K562 (cell line): Measurements from ENCODE around the gene PTPN20. TPM values are rescaled to one million over a fixed set of nuclear protein-coding genes. Genes with fewer than 3 reads are reported as not detected.
A peak's percentile ranks its signal among the peaks of the same experiment; 100 is the strongest.

Experiments
- ATAC-seq: fragments of 200-7000 bp; cut with Tn5 transposase; 3 replicates; pipeline ENCODE4 v1.9.1; 2020; ENCODE audit warnings: moderate library complexity
- BruUV-seq: library from RNA; stranded (reverse); fragments of 400-500 nt; replicated peaks from 2 replicates; lab custom pipeline; 2021; lab: Mats Ljungman, UMichigan
- CTCF ChIA-PET: fragments of 300-600 bp; formaldehyde crosslinking; extraction: SDS; loops from one replicate; lab custom pipeline; 2021; ENCODE audit warnings: low intra/inter-chr PET ratio; lab: Yijun Ruan, JAX
- POLR2A ChIA-PET: fragments of 300-600, 350-650 bp; sonication (Branson Sonifier 250); formaldehyde crosslinking; extraction: SDS; loops from one replicate; lab custom pipeline; 2021; ENCODE audit warnings: antibody characterized with exemption, inconsistent platforms; lab: Yijun Ruan, JAX
- DNase-seq, 4 experiments: peaks; one replicate each; pipeline versions ENCODE4 v3.0.0 to v3.0.0-alpha.2; 2011 to 2018; ENCODE audit warnings: low spot score in 3 of 4, mixed read lengths in 3 of 4; ENCODE audit errors: extremely low read depth in 1 of 4
- FAIRE-seq: peaks from 2 replicates; lab custom pipeline; 2011; peaks lifted over from hg19 to GRCh38; lab: Jason Lieb, UNC
- H2AFZ ChIP-seq: 2 replicates; pipeline ENCODE4 v1.6.0; 2011; ENCODE audit warnings: low read depth, low read length, control low read depth, inconsistent platforms
- H3K27ac ChIP-seq: fragments of 200-600 bp; 3 replicates; pipeline ENCODE4 v1.8.0; 2011; ENCODE audit warnings: low read depth, mild to moderate bottlenecking, control low read depth, inconsistent platforms, low read length, moderate library complexity, mixed read lengths; ENCODE audit errors: extremely low read depth
- H3K27me3 ChIP-seq, 2 experiments: fragments of 300-600 bp in 1 of 2; 2 replicates in 1 of 2; 3 replicates in 1 of 2; pipeline versions ENCODE4 v1.6.0 to v1.8.0; 2011; ENCODE audit warnings: inconsistent platforms in 2 of 2, low read length in 2 of 2, mild to moderate bottlenecking in 1 of 2, mixed read lengths in 1 of 2, moderate library complexity in 1 of 2; ENCODE audit not compliant: control insufficient read depth in 2 of 2, insufficient read depth in 2 of 2
- H3K36me3 ChIP-seq: fragments of 300-600 bp; 3 replicates; pipeline ENCODE4 v1.8.0; 2011; ENCODE audit warnings: mild to moderate bottlenecking, low read length, inconsistent platforms; ENCODE audit not compliant: control insufficient read depth, insufficient read depth
- H3K4me1 ChIP-seq, 2 experiments: fragments of 200-600 bp in 1 of 2; replicated peaks in 1 of 2; 2 replicates in 1 of 2; 3 replicates in 1 of 2; pipeline versions ENCODE4 v1.5.1 to v1.8.0; 2011; ENCODE audit warnings: inconsistent platforms in 2 of 2, low read length in 2 of 2, mild to moderate bottlenecking in 1 of 2, mixed read lengths in 1 of 2, moderate library complexity in 1 of 2; ENCODE audit not compliant: control insufficient read depth in 2 of 2, insufficient read depth in 2 of 2
- H3K4me2 ChIP-seq: 2 replicates; pipeline ENCODE4 v1.6.1; 2011; ENCODE audit warnings: low read length, control low read depth, inconsistent platforms, mixed read lengths; ENCODE audit not compliant: insufficient read depth
- H3K4me3 ChIP-seq: fragments of 200-600 bp; sonication (generic), shearing (Covaris generic); 2 replicates; pipeline ENCODE4 v1.5.1; 2016; ENCODE audit warnings: control low read depth, inconsistent platforms
- H3K79me2 ChIP-seq: fragments of 200-600 bp; 3 replicates; pipeline ENCODE4 v1.8.0; 2011; ENCODE audit warnings: low read length, inconsistent platforms; ENCODE audit not compliant: control insufficient read depth, insufficient read depth
- H3K9ac ChIP-seq, 2 experiments: 2 replicates each; pipeline versions ENCODE4 v1.6.0 to v1.6.1; 2011; ENCODE audit warnings: low read depth in 2 of 2, low read length in 2 of 2, control low read depth in 1 of 2, inconsistent platforms in 1 of 2, mild to moderate bottlenecking in 1 of 2, mixed read lengths in 1 of 2; ENCODE audit not compliant: insufficient read depth in 1 of 2
- H3K9me1 ChIP-seq: one replicate; pipeline ENCODE4 v1.6.0; 2011; ENCODE audit warnings: inconsistent platforms, mild to moderate bottlenecking, low read length, moderate library complexity; ENCODE audit not compliant: control insufficient read depth, insufficient read depth
- H3K9me3 ChIP-seq: replicated peaks from 2 replicates; pipeline ENCODE4 v1.5.1; 2011; ENCODE audit warnings: low read depth, low read length, inconsistent platforms; ENCODE audit not compliant: control insufficient read depth, insufficient read depth
- H4K20me1 ChIP-seq: replicated peaks from 2 replicates; pipeline ENCODE4 v1.6.1; 2011; ENCODE audit warnings: low read length, inconsistent platforms, mixed read lengths; ENCODE audit not compliant: control insufficient read depth, insufficient read depth
- ADNP ChIP-seq: fragments of 200-800 bp; sonication (Bioruptor generic); IDR thresholded peaks from 2 replicates; pipeline ENCODE4 v1.6.1; 2016; ENCODE audit warnings: missing genetic modification characterization, missing compliant biosample characterization
- BCOR ChIP-seq: fragments of 450-650 bp; IDR thresholded peaks from 2 replicates; pipeline ENCODE4 v1.6.1; 2016
- CHD4 ChIP-seq: fragments of 200-600 bp; sonication (generic); IDR thresholded peaks from 3 replicates; pipeline ENCODE4 v1.6.1; 2012; ENCODE audit warnings: low read depth, mild to moderate bottlenecking, mixed read lengths, low read length, inconsistent platforms; ENCODE audit not compliant: insufficient read depth, insufficient replicate concordance, poor library complexity, severe bottlenecking
- HDAC6 ChIP-seq: IDR thresholded peaks from 2 replicates; pipeline ENCODE4 v1.6.1; 2012; ENCODE audit warnings: low read depth, mild to moderate bottlenecking, control low read depth, inconsistent platforms, low read length, moderate library complexity
- KDM1A ChIP-seq, 2 experiments: fragments of 450-650 bp; IDR thresholded peaks; 2 replicates each; pipeline ENCODE4 v1.6.1; 2016; ENCODE audit warnings: mild to moderate bottlenecking in 2 of 2
- MTA1 ChIP-seq: fragments of 450-650 bp; IDR thresholded peaks from 2 replicates; pipeline ENCODE4 v1.6.1; 2017; ENCODE audit warnings: borderline replicate concordance
- RBM25 ChIP-seq: fragments of 200-400 bp; formaldehyde crosslinking; IDR thresholded peaks from 2 replicates; pipeline ENCODE4 v1.6.1; 2018; ENCODE audit warnings: low read length, low read depth, moderate library complexity; ENCODE audit not compliant: severe bottlenecking
- RCOR1 ChIP-seq, 2 experiments: IDR thresholded peaks; 2 replicates each; pipeline ENCODE4 v1.6.1; 2012; ENCODE audit warnings: low read depth in 2 of 2, low read length in 2 of 2, borderline replicate concordance in 1 of 2, improper control_type of control experiment in 1 of 2
- ZNF655 ChIP-seq: fragments of 250-450 bp; sonication (Bioruptor Pico); IDR thresholded peaks from 2 replicates; pipeline ENCODE4 v1.5.0; 2021
- WGBS: fragments of 100-300 bp; shearing (Covaris generic); methylation state at CpG from one replicate; pipeline ENCODE4 v1.1.6; 2016; ENCODE audit warnings: low coverage, mixed read lengths; ENCODE audit not compliant: insufficient coverage; ENCODE audit errors: missing lambda C conversion rate; 5-methylcytosine and 5-hydroxymethylcytosine counted together
- in situ Hi-C: fragments of 300-500 bp; cut with MboI; formaldehyde crosslinking; loops from 4 replicates; pipeline ENCODE4 v1.15.0; 2018; ENCODE audit warnings: inconsistent platforms, mixed read lengths
- intact Hi-C: fragments of 100-400 bp; cut with micrococcal nuclease; formaldehyde crosslinking; loops from 2 replicates; pipeline ENCODE4 v1.14.2; 2022
- polyA plus RNA-seq, 8 experiments: library from polyadenylated mRNA; depleted of rRNA in 4 of 8; stranded (reverse) in 5 of 8; unstranded in 3 of 8; fragments of >200 nt; fragmentation: Nextera tagmentation in 2 of 8; fragmentation: Illumina TruSeq in 1 of 8; extraction: Ambion mirVana in 2 of 8; extraction: Trizol in 1 of 8; gene quantifications; 2 replicates each; pipeline versions ENCODE4 v1.2.1 to v1.2.3, GENCODE V29; 2011 to 2014; ENCODE audit warnings: inconsistent platforms in 1 of 8, missing spikeins in 1 of 8
- total RNA-seq, 7 experiments: library from RNA; depleted of rRNA in 6 of 7; stranded (reverse); fragments of >200 nt in 6 of 7; fragmentation: Illumina TruSeq in 2 of 7; extraction: Trizol in 2 of 7; gene quantifications; 2 replicates each; pipeline versions ENCODE4 v1.2.1 to v1.2.3, GENCODE V29; 2011 to 2021; ENCODE audit warnings: low replicate concordance in 1 of 7

The PTPN20 gene
- total and polyA plus RNA-seq, 9 of the 15 experiments (the other 6 are each of a cell fraction or from before 2014, with no cell fraction given) = 0.03 to 0.18 (median 0.10) TPM; not detected in 6

GRCh38 chr10:47049056-47049851 is 138.0 kb downstream of the PTPN20 start:
- H3K9ac ChIP-seq = no peak overlapping the region
- no peaks in the 10 kb centered on the region for H3K9me3 ChIP-seq
- under 1% methylated on average over 6 of the region's 6 CpGs for WGBS
- ATAC-seq (no peak), FAIRE-seq (no peak), DNase-seq (no peak)
- H3K9me1 ChIP-seq = no peaks in the 10 kb centered on the region
- POLR2A ChIA-PET = interaction anchor here (0.6 to 0.7 kb wide), 2 partner anchors 30 to 180 kb away, joined by 3 read pairs; no protein-coding TSS in a partner anchor
- BruUV-seq = no TSS peak
- H3K4me2 ChIP-seq = no peak overlapping the region
- peaks cover 14% of the 10 kb centered on the region for H4K20me1 ChIP-seq
- H3K4me1 ChIP-seq = peaks cover 0 to 4% of the 10 kb centered on the region in 2 experiments; a peak in 1 of 5 replicates
- in situ Hi-C loops = no loop called here
- no peaks in the 10 kb centered on the region for H3K79me2 ChIP-seq
- CTCF ChIA-PET = no interaction called here
- no peaks in the 10 kb centered on the region for H3K36me3 ChIP-seq
- H3K4me3 ChIP-seq = no peak overlapping the region
- H2AFZ ChIP-seq = no peak overlapping the region
- no peak overlapping the region for H3K27ac ChIP-seq
- H3K27me3 ChIP-seq = peaks cover 6 to 26% of the 10 kb centered on the region in 2 experiments; a peak in 2 of 5 replicates
- TF ChIP-seq RCOR1 (IDR thresholded peaks at IDR 0.05; ENCODE audit: borderline replicate concordance in 1 of 2, low read depth in 2 of 2, low read length in 2 of 2) (0 out of 4 replicates have a peak, but pooled peaks of 1 of the 2 experiments have one; percentile 13), KDM1A (IDR thresholded peaks at IDR 0.05) (peak; percentile 50 to 52), ADNP (tag) (0 out of 2 replicates have a peak, but pooled peaks have one; percentile 30), HDAC6 (no peak), BCOR (peak; percentile 77), MTA1 (no peak), RBM25 (peak; percentile 86), ZNF655 (no peak), CHD4 (peak; percentile 36)
- TF ChIP-seq, all 486 proteins: peak for 6
- intact Hi-C loops = no loop called here
